Measurements from ENCODE around the gene FBXW8. TPM values are rescaled to one million over a fixed set of nuclear protein-coding genes. Genes with fewer than 3 reads are reported as not detected.
A peak's percentile ranks its signal among the peaks of the same experiment; 100 is the strongest.

FBXW8 gene
- 24.8 TPM for total RNA-seq (ENCODE audit: insufficient read depth, low replicate concordance)

- peak; percentile 77 for DNase-seq (ENCODE audit: low spot score)
Observed at GRCh38 chr12:116910645-116911451, at the start of gene FBXW8. TSS of gene FBXW8 (plus strand) at chr12:116910950. CDS start at chr12:116911038, 88 bp downstream.

- DNase-seq (ENCODE audit: low spot score), result peak; percentile 86
Observed at GRCh38 chr12:116861320-116861719, 49.4 kb upstream of the FBXW8 start.

GRCh38 chr12:116862167-116862566 is 48.6 kb upstream of the FBXW8 start:
- DNase-seq (ENCODE audit: low spot score), result no peak

- DNase-seq (ENCODE audit: low spot score), result no peak
Observed at GRCh38 chr12:116863275-116863767, 47.4 kb upstream of the FBXW8 start.

- peak; percentile 33 for DNase-seq (ENCODE audit: low spot score)
Observed at GRCh38 chr12:116864371-116865160, 46.2 kb upstream of the FBXW8 start.

GRCh38 chr12:116867523-116867922 is 43.2 kb upstream of the FBXW8 start:
- DNase-seq (ENCODE audit: low spot score), result no peak

- no peak for DNase-seq (ENCODE audit: low spot score)
Observed at GRCh38 chr12:116870306-116870705, 40.4 kb upstream of the FBXW8 start.

GRCh38 chr12:116874324-116874995 is 36.3 kb upstream of the FBXW8 start:
- DNase-seq (ENCODE audit: low spot score), result no peak

- no peak for DNase-seq (ENCODE audit: low spot score)
Observed at GRCh38 chr12:116876151-116876869, 34.4 kb upstream of the FBXW8 start.

GRCh38 chr12:116878567-116879508 is 31.9 kb upstream of the FBXW8 start:
- DNase-seq (ENCODE audit: low spot score), result no peak

GRCh38 chr12:116879509-116880212 is 31.1 kb upstream of the FBXW8 start:
- DNase-seq (ENCODE audit: low spot score), result no peak

GRCh38 chr12:116880213-116880816 is 30.4 kb upstream of the FBXW8 start:
- no peak for DNase-seq (ENCODE audit: low spot score)

- no peak for DNase-seq (ENCODE audit: low spot score)
Observed at GRCh38 chr12:116880817-116881324, 29.9 kb upstream of the FBXW8 start.

- DNase-seq (ENCODE audit: low spot score), result no peak
Observed at GRCh38 chr12:116881325-116881876, 29.3 kb upstream of the FBXW8 start, which contains the start of gene HRK. TSS of gene HRK (minus strand) at chr12:116881441. CDS start at chr12:116881307, 134 bp downstream.

- no peak for DNase-seq (ENCODE audit: low spot score)
Observed at GRCh38 chr12:116881877-116882507, 28.8 kb upstream of the FBXW8 start.

GRCh38 chr12:116882742-116883141 is 28.0 kb upstream of the FBXW8 start:
- no peak for DNase-seq (ENCODE audit: low spot score)

GRCh38 chr12:116884871-116885270 is 25.9 kb upstream of the FBXW8 start:
- DNase-seq (ENCODE audit: low spot score), result no peak

GRCh38 chr12:116885491-116885890 is 25.3 kb upstream of the FBXW8 start:
- no peak for DNase-seq (ENCODE audit: low spot score)

Measured in umbilical cord (tissue), 2 donors.